ENCODE data around the gene KCNMA1. TPM values are rescaled to one million over a fixed set of nuclear protein-coding genes. Genes with fewer than 3 reads are reported as not detected.

Gene KCNMA1
- total and polyA plus RNA-seq, 10 of the 15 experiments (the other 5 are each of a cell fraction or from before 2014, with no cell fraction given) = 8.5 to 77.0 (median 21.3) TPM

DNA sequence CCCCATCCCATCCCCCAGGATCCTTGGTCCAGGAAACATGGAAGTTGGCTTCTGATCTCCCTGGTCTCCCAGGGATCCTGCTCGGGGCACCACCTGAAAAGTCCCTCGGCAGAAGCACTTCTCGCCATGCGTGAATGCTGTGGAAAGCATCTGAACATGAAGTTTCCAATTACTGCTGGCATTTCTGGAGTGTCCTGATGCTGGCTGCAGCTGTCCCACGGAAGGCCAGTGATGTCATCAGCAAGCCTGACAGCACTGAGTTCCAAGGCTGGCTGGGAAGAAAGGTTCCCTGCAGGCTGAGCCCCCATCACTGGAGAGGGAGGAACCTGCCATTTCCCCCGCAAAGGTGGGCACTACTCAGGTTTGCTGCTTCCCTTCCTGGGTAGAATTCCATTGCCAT, 71.4 kb downstream of the KCNMA1 start (continued):
- TF ChIP-seq, protein P1, sequence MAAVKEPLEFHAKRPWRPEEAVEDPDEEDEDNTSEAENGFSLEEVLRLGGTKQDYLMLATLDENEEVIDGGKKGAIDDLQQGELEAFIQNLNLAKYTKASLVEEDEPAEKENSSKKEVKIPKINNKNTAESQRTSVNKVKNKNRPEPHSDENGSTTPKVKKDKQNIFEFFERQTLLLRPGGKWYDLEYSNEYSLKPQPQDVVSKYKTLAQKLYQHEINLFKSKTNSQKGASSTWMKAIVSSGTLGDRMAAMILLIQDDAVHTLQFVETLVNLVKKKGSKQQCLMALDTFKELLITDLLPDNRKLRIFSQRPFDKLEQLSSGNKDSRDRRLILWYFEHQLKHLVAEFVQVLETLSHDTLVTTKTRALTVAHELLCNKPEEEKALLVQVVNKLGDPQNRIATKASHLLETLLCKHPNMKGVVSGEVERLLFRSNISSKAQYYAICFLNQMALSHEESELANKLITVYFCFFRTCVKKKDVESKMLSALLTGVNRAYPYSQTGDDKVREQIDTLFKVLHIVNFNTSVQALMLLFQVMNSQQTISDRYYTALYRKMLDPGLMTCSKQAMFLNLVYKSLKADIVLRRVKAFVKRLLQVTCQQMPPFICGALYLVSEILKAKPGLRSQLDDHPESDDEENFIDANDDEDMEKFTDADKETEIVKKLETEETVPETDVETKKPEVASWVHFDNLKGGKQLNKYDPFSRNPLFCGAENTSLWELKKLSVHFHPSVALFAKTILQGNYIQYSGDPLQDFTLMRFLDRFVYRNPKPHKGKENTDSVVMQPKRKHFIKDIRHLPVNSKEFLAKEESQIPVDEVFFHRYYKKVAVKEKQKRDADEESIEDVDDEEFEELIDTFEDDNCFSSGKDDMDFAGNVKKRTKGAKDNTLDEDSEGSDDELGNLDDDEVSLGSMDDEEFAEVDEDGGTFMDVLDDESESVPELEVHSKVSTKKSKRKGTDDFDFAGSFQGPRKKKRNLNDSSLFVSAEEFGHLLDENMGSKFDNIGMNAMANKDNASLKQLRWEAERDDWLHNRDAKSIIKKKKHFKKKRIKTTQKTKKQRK (IDR thresholded peaks at IDR 0.05; ENCODE audit: low read depth, low read length) = no peak

DNA sequence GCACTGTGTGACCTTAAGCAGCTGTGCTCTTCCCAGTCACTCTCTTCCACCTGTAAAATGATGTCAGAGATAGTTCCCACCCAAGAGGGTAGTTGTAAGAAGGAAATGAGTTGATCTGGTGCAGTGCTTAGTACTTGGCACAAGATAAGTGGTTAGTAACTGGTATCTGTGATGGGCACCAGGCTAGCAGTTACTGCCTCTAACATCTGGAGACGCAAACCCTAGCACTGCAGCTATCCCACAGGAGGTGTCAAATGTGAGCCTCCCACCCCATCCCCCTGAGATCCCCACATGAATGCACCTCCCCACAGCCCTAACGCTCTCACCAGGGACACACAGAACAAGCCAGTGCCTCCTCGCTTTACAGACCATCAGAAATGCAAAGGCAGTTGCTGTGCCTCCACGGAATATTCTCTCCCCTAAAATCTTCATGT, 72.0 kb downstream of the KCNMA1 start:
- Histone ChIP-seq H3K79me2 (ENCODE audit: control insufficient read depth, insufficient read depth, low read length) (no peaks in the 10 kb centered on the region), H4K20me1 (ENCODE audit: control insufficient read depth, insufficient read depth) (no peaks in the 10 kb centered on the region), H3K4me1 (ENCODE audit: control insufficient read depth, insufficient read depth, low read length) (no peaks in the 10 kb centered on the region), H2AFZ (ENCODE audit: control insufficient read depth, low read depth, low read length) (no peak overlapping the region), H3K27me3 (replicated peaks in 1 of 2; ENCODE audit: control insufficient read depth in 2 of 2, insufficient read depth in 2 of 2, low read length in 1 of 2) (no peaks in the 10 kb centered on the region), H3K4me2 (ENCODE audit: control insufficient read depth, insufficient read depth) (no peak overlapping the region), H3K27ac (ENCODE audit: control insufficient read depth, insufficient read depth) (no peak overlapping the region), H3K36me3 (ENCODE audit: control insufficient read depth in 2 of 2, insufficient read depth in 2 of 2, low read length in 1 of 2) (no peaks in the 10 kb centered on the region), H3K9ac (ENCODE audit: control insufficient read depth, insufficient read depth, low read length) (no peak overlapping the region), H3K9me3 (replicated peaks; ENCODE audit: control insufficient read depth, insufficient read depth, low read length) (no peaks in the 10 kb centered on the region; the same call in 2 of the 3 replicates), H3K4me3 (no peak overlapping the region)
- intact Hi-C loops (cut with micrococcal nuclease; ENCODE audit: unreplicated experiment) (no loop called here), in situ Hi-C loops (cut with MboI) (no loop called here)
- RAD21 ChIA-PET (ENCODE audit: unreplicated experiment) = interaction anchor here (1.0 to 1.5 kb wide), 2 partner anchors 63 to 69 kb away, joined by 3 to 4 read pairs; no protein-coding TSS in a partner anchor
- no TSS peak for BruUV-seq (replicated peaks)
- DNase-seq (ENCODE audit: low read depth, low spot score) (no peak), ATAC-seq (peak; percentile 31), FAIRE-seq (no peak)
- SMC1A ChIA-PET (ENCODE audit: uncharacterized antibody, unreplicated experiment) = interaction anchor here (0.7 to 1.9 kb wide), 4 partner anchors 10 to 109 kb away, joined by 3 to 5 read pairs (median 4); no protein-coding TSS in a partner anchor
- CTCF ChIA-PET = interaction anchor here (0.7 to 3.8 kb wide), 5 partner anchors 41 to 400 kb away, joined by 3 to 12 read pairs (median 3); no protein-coding TSS in a partner anchor
- WGBS (ENCODE audit: insufficient coverage, insufficient replicate concordance, low lambda C conversion rate, missing lambda C conversion rate) = 32% methylated on average over 4 of the region's 4 CpGs
- POLR2A ChIA-PET = no interaction called here
- TF ChIP-seq, protein P2, sequence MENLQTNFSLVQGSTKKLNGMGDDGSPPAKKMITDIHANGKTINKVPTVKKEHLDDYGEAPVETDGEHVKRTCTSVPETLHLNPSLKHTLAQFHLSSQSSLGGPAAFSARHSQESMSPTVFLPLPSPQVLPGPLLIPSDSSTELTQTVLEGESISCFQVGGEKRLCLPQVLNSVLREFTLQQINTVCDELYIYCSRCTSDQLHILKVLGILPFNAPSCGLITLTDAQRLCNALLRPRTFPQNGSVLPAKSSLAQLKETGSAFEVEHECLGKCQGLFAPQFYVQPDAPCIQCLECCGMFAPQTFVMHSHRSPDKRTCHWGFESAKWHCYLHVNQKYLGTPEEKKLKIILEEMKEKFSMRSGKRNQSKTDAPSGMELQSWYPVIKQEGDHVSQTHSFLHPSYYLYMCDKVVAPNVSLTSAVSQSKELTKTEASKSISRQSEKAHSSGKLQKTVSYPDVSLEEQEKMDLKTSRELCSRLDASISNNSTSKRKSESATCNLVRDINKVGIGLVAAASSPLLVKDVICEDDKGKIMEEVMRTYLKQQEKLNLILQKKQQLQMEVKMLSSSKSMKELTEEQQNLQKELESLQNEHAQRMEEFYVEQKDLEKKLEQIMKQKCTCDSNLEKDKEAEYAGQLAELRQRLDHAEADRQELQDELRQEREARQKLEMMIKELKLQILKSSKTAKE (IDR thresholded peaks at IDR 0.05; ENCODE audit: low read depth, poor library complexity, severe bottlenecking) = no peak
- TF ChIP-seq RUNX3 (IDR thresholded peaks at IDR 0.05; ENCODE audit: low read length) = no peak
- TF ChIP-seq TCF12 (IDR thresholded peaks at IDR 0.05; ENCODE audit: low read depth, low read length) = no peak
- TF ChIP-seq CBFB (IDR thresholded peaks at IDR 0.05; ENCODE audit: low read depth) = no peak
- TF ChIP-seq, protein P3, sequence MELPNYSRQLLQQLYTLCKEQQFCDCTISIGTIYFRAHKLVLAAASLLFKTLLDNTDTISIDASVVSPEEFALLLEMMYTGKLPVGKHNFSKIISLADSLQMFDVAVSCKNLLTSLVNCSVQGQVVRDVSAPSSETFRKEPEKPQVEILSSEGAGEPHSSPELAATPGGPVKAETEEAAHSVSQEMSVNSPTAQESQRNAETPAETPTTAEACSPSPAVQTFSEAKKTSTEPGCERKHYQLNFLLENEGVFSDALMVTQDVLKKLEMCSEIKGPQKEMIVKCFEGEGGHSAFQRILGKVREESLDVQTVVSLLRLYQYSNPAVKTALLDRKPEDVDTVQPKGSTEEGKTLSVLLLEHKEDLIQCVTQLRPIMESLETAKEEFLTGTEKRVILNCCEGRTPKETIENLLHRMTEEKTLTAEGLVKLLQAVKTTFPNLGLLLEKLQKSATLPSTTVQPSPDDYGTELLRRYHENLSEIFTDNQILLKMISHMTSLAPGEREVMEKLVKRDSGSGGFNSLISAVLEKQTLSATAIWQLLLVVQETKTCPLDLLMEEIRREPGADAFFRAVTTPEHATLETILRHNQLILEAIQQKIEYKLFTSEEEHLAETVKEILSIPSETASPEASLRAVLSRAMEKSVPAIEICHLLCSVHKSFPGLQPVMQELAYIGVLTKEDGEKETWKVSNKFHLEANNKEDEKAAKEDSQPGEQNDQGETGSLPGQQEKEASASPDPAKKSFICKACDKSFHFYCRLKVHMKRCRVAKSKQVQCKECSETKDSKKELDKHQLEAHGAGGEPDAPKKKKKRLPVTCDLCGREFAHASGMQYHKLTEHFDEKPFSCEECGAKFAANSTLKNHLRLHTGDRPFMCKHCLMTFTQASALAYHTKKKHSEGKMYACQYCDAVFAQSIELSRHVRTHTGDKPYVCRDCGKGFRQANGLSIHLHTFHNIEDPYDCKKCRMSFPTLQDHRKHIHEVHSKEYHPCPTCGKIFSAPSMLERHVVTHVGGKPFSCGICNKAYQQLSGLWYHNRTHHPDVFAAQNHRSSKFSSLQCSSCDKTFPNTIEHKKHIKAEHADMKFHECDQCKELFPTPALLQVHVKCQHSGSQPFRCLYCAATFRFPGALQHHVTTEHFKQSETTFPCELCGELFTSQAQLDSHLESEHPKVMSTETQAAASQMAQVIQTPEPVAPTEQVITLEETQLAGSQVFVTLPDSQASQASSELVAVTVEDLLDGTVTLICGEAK (IDR thresholded peaks at IDR 0.05; ENCODE audit: borderline replicate concordance) = no peak
- TF ChIP-seq STAT3 (IDR thresholded peaks at IDR 0.05; ENCODE audit: low read depth, low read length) = no peak
- TF ChIP-seq, protein P4, sequence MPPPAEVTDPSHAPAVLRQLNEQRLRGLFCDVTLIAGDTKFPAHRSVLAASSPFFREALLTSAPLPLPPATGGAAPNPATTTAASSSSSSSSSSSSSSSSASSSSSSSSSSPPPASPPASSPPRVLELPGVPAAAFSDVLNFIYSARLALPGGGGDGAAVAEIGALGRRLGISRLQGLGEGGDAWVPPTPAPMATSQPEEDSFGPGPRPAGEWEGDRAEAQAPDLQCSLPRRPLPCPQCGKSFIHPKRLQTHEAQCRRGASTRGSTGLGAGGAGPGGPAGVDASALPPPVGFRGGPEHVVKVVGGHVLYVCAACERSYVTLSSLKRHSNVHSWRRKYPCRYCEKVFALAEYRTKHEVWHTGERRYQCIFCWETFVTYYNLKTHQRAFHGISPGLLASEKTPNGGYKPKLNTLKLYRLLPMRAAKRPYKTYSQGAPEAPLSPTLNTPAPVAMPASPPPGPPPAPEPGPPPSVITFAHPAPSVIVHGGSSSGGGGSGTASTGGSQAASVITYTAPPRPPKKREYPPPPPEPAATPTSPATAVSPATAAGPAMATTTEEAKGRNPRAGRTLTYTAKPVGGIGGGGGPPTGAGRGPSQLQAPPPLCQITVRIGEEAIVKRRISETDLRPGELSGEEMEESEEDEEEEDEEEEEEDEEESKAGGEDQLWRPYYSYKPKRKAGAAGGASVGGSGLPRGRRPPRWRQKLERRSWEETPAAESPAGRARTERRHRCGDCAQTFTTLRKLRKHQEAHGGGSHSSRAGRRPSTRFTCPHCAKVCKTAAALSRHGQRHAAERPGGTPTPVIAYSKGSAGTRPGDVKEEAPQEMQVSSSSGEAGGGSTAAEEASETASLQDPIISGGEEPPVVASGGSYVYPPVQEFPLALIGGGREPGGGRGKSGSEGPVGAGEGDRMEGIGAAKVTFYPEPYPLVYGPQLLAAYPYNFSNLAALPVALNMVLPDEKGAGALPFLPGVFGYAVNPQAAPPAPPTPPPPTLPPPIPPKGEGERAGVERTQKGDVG (CRISPR knock-in tag; IDR thresholded peaks at IDR 0.05) = no peak
- TF ChIP-seq TBL1XR1 (IDR thresholded peaks at IDR 0.05; ENCODE audit: low read depth, low read length) = no peak
